Measurements from ENCODE around the gene MYO3B.

DNA sequence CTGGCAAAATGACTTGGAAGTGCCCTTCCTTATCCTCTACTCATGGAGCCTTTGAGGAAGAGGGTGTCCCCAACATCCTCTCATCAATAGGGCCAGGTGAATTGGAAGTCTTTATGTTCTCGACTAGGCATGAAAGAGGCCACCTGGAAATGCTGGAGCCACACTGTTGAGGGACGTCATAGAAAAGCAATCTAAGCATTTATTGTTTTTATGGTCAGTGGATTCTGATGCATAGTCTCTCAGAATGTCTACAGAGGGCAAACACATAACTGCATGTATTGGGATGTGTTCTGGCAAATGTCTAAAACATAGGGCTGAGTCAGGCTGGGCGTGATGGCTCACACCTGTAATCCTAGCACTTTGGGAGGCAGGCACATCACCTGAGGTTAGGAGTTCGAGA lies 290.6 kb downstream of the MYO3B start:
- TF ChIP-seq, protein P1, sequence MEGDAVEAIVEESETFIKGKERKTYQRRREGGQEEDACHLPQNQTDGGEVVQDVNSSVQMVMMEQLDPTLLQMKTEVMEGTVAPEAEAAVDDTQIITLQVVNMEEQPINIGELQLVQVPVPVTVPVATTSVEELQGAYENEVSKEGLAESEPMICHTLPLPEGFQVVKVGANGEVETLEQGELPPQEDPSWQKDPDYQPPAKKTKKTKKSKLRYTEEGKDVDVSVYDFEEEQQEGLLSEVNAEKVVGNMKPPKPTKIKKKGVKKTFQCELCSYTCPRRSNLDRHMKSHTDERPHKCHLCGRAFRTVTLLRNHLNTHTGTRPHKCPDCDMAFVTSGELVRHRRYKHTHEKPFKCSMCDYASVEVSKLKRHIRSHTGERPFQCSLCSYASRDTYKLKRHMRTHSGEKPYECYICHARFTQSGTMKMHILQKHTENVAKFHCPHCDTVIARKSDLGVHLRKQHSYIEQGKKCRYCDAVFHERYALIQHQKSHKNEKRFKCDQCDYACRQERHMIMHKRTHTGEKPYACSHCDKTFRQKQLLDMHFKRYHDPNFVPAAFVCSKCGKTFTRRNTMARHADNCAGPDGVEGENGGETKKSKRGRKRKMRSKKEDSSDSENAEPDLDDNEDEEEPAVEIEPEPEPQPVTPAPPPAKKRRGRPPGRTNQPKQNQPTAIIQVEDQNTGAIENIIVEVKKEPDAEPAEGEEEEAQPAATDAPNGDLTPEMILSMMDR (IDR thresholded peaks at IDR 0.05), result no peak
- TF ChIP-seq POLR2A (IDR thresholded peaks at IDR 0.05), result no peak
- TF ChIP-seq POLR2AphosphoS5 (IDR thresholded peaks at IDR 0.05), result no peak
- no peak for TF ChIP-seq EP300 (IDR thresholded peaks at IDR 0.05)

Measured in sigmoid colon (tissue), 4 donors.